H1 (cell line): Measurements from ENCODE around the gene SPPL3. TPM values are rescaled to one million over a fixed set of nuclear protein-coding genes. Genes with fewer than 3 reads are reported as not detected.

ENCODE experiments used
- CEBPB ChIP-seq: IDR thresholded peaks from 2 replicates; pipeline ENCODE4 v1.6.1; 2012; ENCODE audit warnings: low read depth, low read length
- CHD1 ChIP-seq: IDR thresholded peaks from 2 replicates; pipeline ENCODE4 v1.6.1; 2012; ENCODE audit warnings: low read depth, low read length, improper control_type of control experiment
- CREB1 ChIP-seq: IDR thresholded peaks from 2 replicates; pipeline ENCODE4 v1.6.1; 2012; ENCODE audit warnings: inconsistent platforms
- KDM5A ChIP-seq: fragments of 200-600 bp; IDR thresholded peaks from 2 replicates; pipeline ENCODE4 v1.7.1; 2012; ENCODE audit warnings: mild to moderate bottlenecking, low read length, inconsistent platforms, mixed read lengths
- SIRT6 ChIP-seq: IDR thresholded peaks from one replicate; pipeline ENCODE4 v1.7.1; 2012; ENCODE audit warnings: low read length, inconsistent platforms
- SRF ChIP-seq: IDR thresholded peaks from 2 replicates; pipeline ENCODE4 v1.6.1; 2011; ENCODE audit warnings: mild to moderate bottlenecking, low read depth, low read length, moderate library complexity
- ZNF274 ChIP-seq: IDR thresholded peaks from 2 replicates; pipeline ENCODE4 v1.7.0; 2012; ENCODE audit warnings: low read length, borderline replicate concordance; ENCODE audit errors: extremely low read depth
- polyA plus RNA-seq, 7 experiments: library from polyadenylated mRNA; depleted of rRNA in 3 of 7; stranded (reverse) in 5 of 7; unstranded in 2 of 7; fragments of >200 nt in 5 of 7; fragments of 200-250 nt in 2 of 7; gene quantifications; 1 replicate in 5 of 7; 2 replicates in 1 of 7; 4 replicates in 1 of 7; pipeline versions ENCODE4 v1.2.1 to v1.2.3, GENCODE V29; 2011 to 2013; ENCODE audit warnings: missing spikeins in 2 of 7, mixed read lengths in 2 of 7
- total RNA-seq: library from RNA; stranded (reverse); fragmentation: NEBNext Ultra II Directional; extraction: Animal tissue kit (Norgen Biotek cat#: 25700); gene quantifications from 2 replicates; pipeline ENCODE4 v1.2.1, GENCODE V29; 2021

SPPL3 gene
- total and polyA plus RNA-seq, 2 of the 8 experiments (the other 6 are each of a cell fraction or from before 2014, with no cell fraction given): 27.3 to 48.4 TPM

- TF ChIP-seq ZNF274 (no peak), CEBPB (no peak), SRF (no peak), KDM5A (no peak), CHD1 (no peak), CREB1 (no peak), SIRT6 (no peak)
Observed at GRCh38 chr12:120790114-120790513, 114.0 kb downstream of the SPPL3 start (continued).
